ENCODE data around the gene NEAT1. TPM values are rescaled to one million over a fixed set of nuclear protein-coding genes. Genes with fewer than 3 reads are reported as not detected.

Gene NEAT1
- total and polyA plus RNA-seq, 4 donors, result 239 to 1,734 (median 1,437) TPM

GRCh38 chr11:65393513-65394079, 29.0 kb upstream of the NEAT1 start:
- H3K4me3 ChIP-seq (ENCODE audit: low read length in 2 of 2), result no peak overlapping the region
- no peaks in the 10 kb centered on the region for H3K36me3 ChIP-seq (ENCODE audit: control insufficient read depth in 1 of 2, insufficient read depth in 2 of 2, low read length in 1 of 2)
- no peaks in the 10 kb centered on the region for H3K27me3 ChIP-seq (ENCODE audit: control insufficient read depth in 1 of 2, insufficient read depth in 2 of 2, low read length in 1 of 2)
- ATAC-seq (ENCODE audit: low FRiP score), result no peak
- intact Hi-C loops (cut with DNase I), result no loop called here
- H3K4me1 ChIP-seq (ENCODE audit: control insufficient read depth in 1 of 2, insufficient read depth in 2 of 2, low read length in 2 of 2), result no peaks in the 10 kb centered on the region
- DNase-seq, result no peak
- no peaks in the 10 kb centered on the region for H3K9me3 ChIP-seq (ENCODE audit: control insufficient read depth, low read length)
- H3K27ac ChIP-seq (ENCODE audit: low read depth in 1 of 2, low read length in 2 of 2), result no peak overlapping the region
- 82 to 84% methylated on average over 17 of the region's 17 CpGs for WGBS, 2 donors

GRCh38 chr11:65394125-65394536, 28.5 kb upstream of the NEAT1 start:
- intact Hi-C loops (cut with DNase I), result no loop called here
- Histone ChIP-seq H3K4me1 (ENCODE audit: control insufficient read depth in 1 of 2, insufficient read depth in 2 of 2, low read length in 2 of 2) (no peaks in the 10 kb centered on the region), H3K4me3 (ENCODE audit: low read length in 2 of 2) (no peak overlapping the region), H3K27me3 (ENCODE audit: control insufficient read depth in 1 of 2, insufficient read depth in 2 of 2, low read length in 1 of 2) (no peaks in the 10 kb centered on the region), H3K9me3 (ENCODE audit: control insufficient read depth, low read length) (no peaks in the 10 kb centered on the region), H3K27ac (ENCODE audit: low read depth in 1 of 2, low read length in 2 of 2) (no peak overlapping the region), H3K36me3 (ENCODE audit: control insufficient read depth in 1 of 2, insufficient read depth in 2 of 2, low read length in 1 of 2) (no peaks in the 10 kb centered on the region)
- no peak for DNase-seq
- WGBS, 2 donors, result 94 to 95% methylated on average over 20 of the region's 20 CpGs
- ATAC-seq (ENCODE audit: low FRiP score), result no peak

DNA sequence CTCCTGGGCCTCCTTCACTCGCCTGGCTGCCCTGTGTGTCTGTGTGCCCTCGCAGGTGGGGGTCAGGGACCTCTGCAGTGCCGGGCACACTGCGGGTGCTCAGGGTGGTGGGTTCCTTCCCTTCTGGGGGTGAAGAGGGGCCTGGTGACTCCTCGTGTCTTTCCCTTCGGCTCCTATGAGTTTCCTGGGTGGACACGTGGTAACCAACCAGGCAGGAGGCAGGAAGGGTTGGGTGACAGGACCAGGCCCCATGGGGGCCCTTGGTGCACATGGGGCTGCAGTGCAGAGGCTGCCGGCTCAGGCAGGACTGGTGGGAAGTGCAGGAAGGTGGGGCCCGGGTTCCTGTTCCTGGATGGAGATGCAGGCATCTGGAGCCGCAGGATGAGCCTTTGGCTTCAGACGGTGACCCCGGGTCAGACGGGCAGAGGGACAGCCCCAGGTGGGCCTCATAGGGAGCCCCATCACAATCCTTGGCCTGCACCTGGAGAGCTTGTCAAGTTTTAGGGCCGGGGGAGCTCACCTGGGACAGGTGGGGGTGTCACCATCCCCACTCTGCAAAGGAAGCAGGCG, 26.6 kb upstream of the NEAT1 start:
- Histone ChIP-seq H3K36me3 (ENCODE audit: control insufficient read depth in 1 of 2, insufficient read depth in 2 of 2, low read length in 1 of 2) (no peaks in the 10 kb centered on the region), H3K27ac (ENCODE audit: low read depth in 1 of 2, low read length in 2 of 2) (no peak overlapping the region), H3K9me3 (ENCODE audit: control insufficient read depth, low read length) (no peaks in the 10 kb centered on the region), H3K4me1 (ENCODE audit: control insufficient read depth in 1 of 2, insufficient read depth in 2 of 2, low read length in 2 of 2) (no peaks in the 10 kb centered on the region), H3K27me3 (ENCODE audit: control insufficient read depth in 1 of 2, insufficient read depth in 2 of 2, low read length in 1 of 2) (no peaks in the 10 kb centered on the region), H3K4me3 (ENCODE audit: low read length in 2 of 2) (no peak overlapping the region)
- 84 to 88% methylated on average over 15 of the region's 15 CpGs for WGBS, 2 donors
- DNase-seq, result no peak
- no peak for ATAC-seq (ENCODE audit: low FRiP score)
- intact Hi-C loops (cut with DNase I), result no loop called here

- WGBS, 2 donors, result 90 to 92% methylated on average over 37 to 38 of the region's 38 CpGs
- DNase-seq, result no peak
- no peaks in the 10 kb centered on the region for H3K4me1 ChIP-seq (ENCODE audit: control insufficient read depth in 1 of 2, insufficient read depth in 2 of 2, low read length in 2 of 2)
- ATAC-seq (ENCODE audit: low FRiP score), result no peak
- intact Hi-C loops (cut with DNase I), result no loop called here
- H3K36me3 ChIP-seq (ENCODE audit: control insufficient read depth in 1 of 2, insufficient read depth in 2 of 2, low read length in 1 of 2), result no peaks in the 10 kb centered on the region
- no peak overlapping the region for H3K4me3 ChIP-seq (ENCODE audit: low read length in 2 of 2)
- no peaks in the 10 kb centered on the region for H3K27me3 ChIP-seq (ENCODE audit: control insufficient read depth in 1 of 2, insufficient read depth in 2 of 2, low read length in 1 of 2)
- H3K27ac ChIP-seq (ENCODE audit: low read depth in 1 of 2, low read length in 2 of 2), result no peak overlapping the region
- no peaks in the 10 kb centered on the region for H3K9me3 ChIP-seq (ENCODE audit: control insufficient read depth, low read length)
Measured at GRCh38 chr11:65396769-65397745, 25.5 kb upstream of the NEAT1 start.

DNA sequence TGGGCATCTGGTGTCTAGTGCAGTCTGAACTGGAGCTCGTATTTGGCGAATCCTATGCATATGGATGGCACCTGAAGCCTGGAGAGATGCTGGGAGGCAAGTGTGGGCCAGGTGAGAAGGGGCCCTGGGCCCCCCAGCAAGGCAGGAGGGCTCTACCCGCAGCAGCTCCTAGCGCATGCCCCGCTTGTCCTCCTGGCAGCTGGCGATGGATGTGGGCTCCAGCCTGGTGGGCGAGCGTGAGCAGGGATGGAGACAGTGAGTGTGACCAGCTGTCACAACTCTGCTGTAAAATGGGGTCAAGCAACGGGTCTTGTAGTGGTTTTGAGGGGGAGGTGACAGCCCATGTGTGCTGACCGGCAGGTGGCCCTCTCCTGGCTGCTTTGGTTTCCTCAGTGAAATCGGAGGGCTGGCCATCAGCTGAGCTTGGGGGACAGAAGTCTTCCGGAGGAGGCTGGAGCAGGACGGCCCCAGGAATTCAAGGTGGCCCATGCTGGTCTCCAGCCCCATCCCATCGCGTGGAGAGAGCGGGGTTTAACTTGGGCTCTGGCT, 24.2 kb upstream of the NEAT1 start:
- ATAC-seq (ENCODE audit: low FRiP score) (no peak), DNase-seq (no peak)
- intact Hi-C loops (cut with DNase I), result no loop called here
- H3K36me3 ChIP-seq (ENCODE audit: control insufficient read depth in 1 of 2, insufficient read depth in 2 of 2, low read length in 1 of 2), result no peaks in the 10 kb centered on the region
- no peaks in the 10 kb centered on the region for H3K27me3 ChIP-seq (ENCODE audit: control insufficient read depth in 1 of 2, insufficient read depth in 2 of 2, low read length in 1 of 2)
- no peaks in the 10 kb centered on the region for H3K4me1 ChIP-seq (ENCODE audit: control insufficient read depth in 1 of 2, insufficient read depth in 2 of 2, low read length in 2 of 2)
- 80 to 82% methylated on average over 16 of the region's 16 CpGs for WGBS, 2 donors
- H3K9me3 ChIP-seq (ENCODE audit: control insufficient read depth, low read length), result no peaks in the 10 kb centered on the region
- H3K27ac ChIP-seq (ENCODE audit: low read depth in 1 of 2, low read length in 2 of 2), result no peak overlapping the region
- H3K4me3 ChIP-seq (ENCODE audit: low read length in 2 of 2), result no peak overlapping the region

GRCh38 chr11:65399249-65399648, 23.3 kb upstream of the NEAT1 start:
- no peaks in the 10 kb centered on the region for H3K4me1 ChIP-seq (ENCODE audit: control insufficient read depth in 1 of 2, insufficient read depth in 2 of 2, low read length in 2 of 2)
- ATAC-seq (ENCODE audit: low FRiP score) (no peak), DNase-seq (no peak)
- H3K36me3 ChIP-seq (ENCODE audit: control insufficient read depth in 1 of 2, insufficient read depth in 2 of 2, low read length in 1 of 2), result no peaks in the 10 kb centered on the region
- H3K27me3 ChIP-seq (ENCODE audit: control insufficient read depth in 1 of 2, insufficient read depth in 2 of 2, low read length in 1 of 2), result no peaks in the 10 kb centered on the region
- intact Hi-C loops (cut with DNase I), result no loop called here
- no peak overlapping the region for H3K4me3 ChIP-seq (ENCODE audit: low read length in 2 of 2)
- 87 to 91% methylated on average over 13 of the region's 13 CpGs for WGBS, 2 donors
- H3K27ac ChIP-seq (ENCODE audit: low read depth in 1 of 2, low read length in 2 of 2), result no peak overlapping the region
- H3K9me3 ChIP-seq (ENCODE audit: control insufficient read depth, low read length), result no peaks in the 10 kb centered on the region

GRCh38 chr11:65399845-65400244, 22.8 kb upstream of the NEAT1 start:
- Histone ChIP-seq H3K9me3 (ENCODE audit: control insufficient read depth, low read length) (no peaks in the 10 kb centered on the region), H3K4me1 (ENCODE audit: control insufficient read depth in 1 of 2, insufficient read depth in 2 of 2, low read length in 2 of 2) (no peaks in the 10 kb centered on the region), H3K4me3 (ENCODE audit: low read length in 2 of 2) (no peak overlapping the region), H3K36me3 (ENCODE audit: control insufficient read depth in 1 of 2, insufficient read depth in 2 of 2, low read length in 1 of 2) (no peaks in the 10 kb centered on the region), H3K27me3 (ENCODE audit: control insufficient read depth in 1 of 2, insufficient read depth in 2 of 2, low read length in 1 of 2) (no peaks in the 10 kb centered on the region), H3K27ac (ENCODE audit: low read depth in 1 of 2, low read length in 2 of 2) (no peak overlapping the region)
- WGBS, 2 donors, result 90 to 95% methylated on average over 10 of the region's 10 CpGs
- DNase-seq, result no peak
- intact Hi-C loops (cut with DNase I), result no loop called here
- no peak for ATAC-seq (ENCODE audit: low FRiP score)

DNA sequence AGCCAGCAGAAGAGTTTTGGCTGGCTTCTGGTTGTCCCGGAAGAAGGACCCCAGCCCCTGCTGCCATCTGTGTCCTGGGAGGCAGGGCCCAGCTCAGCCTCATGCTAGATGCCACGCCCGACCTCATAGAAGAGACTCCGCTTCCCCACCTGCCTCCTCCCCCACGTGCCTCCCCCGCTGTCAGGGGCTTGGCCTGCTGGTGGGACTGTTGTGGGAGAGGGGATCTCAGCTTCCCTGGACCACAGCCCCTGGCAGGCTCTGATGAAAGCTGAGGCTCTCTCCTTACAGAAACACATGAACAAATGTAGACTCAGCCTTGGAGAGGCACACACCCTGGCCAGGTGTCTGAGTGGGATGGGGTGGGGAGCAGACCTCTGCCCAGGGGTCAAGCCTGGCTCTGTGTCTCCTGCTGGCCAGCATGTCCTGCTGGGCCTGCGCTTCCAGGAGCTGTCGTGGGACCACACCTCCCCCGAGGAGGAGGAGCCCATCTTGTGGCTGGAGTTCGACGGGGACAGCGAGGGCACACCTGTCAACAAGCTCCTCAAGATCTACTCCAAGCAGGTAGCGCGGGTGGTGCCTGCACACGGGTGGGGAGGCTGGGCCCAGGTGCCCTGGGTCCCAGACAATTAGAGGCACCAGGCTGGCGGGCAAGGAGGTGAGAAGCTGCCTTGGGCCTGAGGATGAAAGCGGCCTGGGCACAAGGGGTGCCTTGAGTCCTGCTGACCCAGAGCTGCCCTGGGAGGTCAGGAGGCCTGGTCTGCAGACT, 22.1 kb upstream of the NEAT1 start:
- Histone ChIP-seq H3K9me3 (ENCODE audit: control insufficient read depth, low read length) (no peaks in the 10 kb centered on the region), H3K4me3 (ENCODE audit: low read length in 2 of 2) (no peak overlapping the region), H3K4me1 (ENCODE audit: control insufficient read depth in 1 of 2, insufficient read depth in 2 of 2, low read length in 2 of 2) (no peaks in the 10 kb centered on the region), H3K36me3 (ENCODE audit: control insufficient read depth in 1 of 2, insufficient read depth in 2 of 2, low read length in 1 of 2) (peaks cover 0 to 2% of the 10 kb centered on the region in 2 donors), H3K27me3 (ENCODE audit: control insufficient read depth in 1 of 2, insufficient read depth in 2 of 2, low read length in 1 of 2) (no peaks in the 10 kb centered on the region), H3K27ac (ENCODE audit: low read depth in 1 of 2, low read length in 2 of 2) (no peak overlapping the region)
- WGBS, 2 donors, result 79 to 81% methylated on average over 17 of the region's 17 CpGs
- intact Hi-C loops (cut with DNase I), result no loop called here
- DNase-seq (no peak), ATAC-seq (ENCODE audit: low FRiP score) (no peak)
